HEK293 (cell line): ENCODE data around the gene FXYD2.

Source experiments
- PRDM10 ChIP-seq: fragments of 450-650 bp; formaldehyde crosslinking; IDR thresholded peaks from 2 replicates; pipeline ENCODE4 v1.5.1; 2016; ENCODE audit warnings: missing biosample characterization, missing genetic modification characterization
- TCF7L2 ChIP-seq: IDR thresholded peaks from 2 replicates; pipeline ENCODE4 v1.6.1; 2011; ENCODE audit warnings: low read depth, mild to moderate bottlenecking, inconsistent platforms, low read length, moderate library complexity, borderline replicate concordance
- ZNF112 ChIP-seq: fragments of 450-650 bp; formaldehyde crosslinking; IDR thresholded peaks from 2 replicates; pipeline ENCODE4 v1.5.0; 2017; ENCODE audit warnings: missing biosample characterization, missing genetic modification characterization
- ZNF121 ChIP-seq: fragments of 450-650 bp; formaldehyde crosslinking; IDR thresholded peaks from 2 replicates; pipeline ENCODE4 v1.5.1; 2016; ENCODE audit warnings: missing biosample characterization, missing genetic modification characterization
- ZNF16 ChIP-seq: fragments of 450-650 bp; formaldehyde crosslinking; IDR thresholded peaks from 2 replicates; pipeline ENCODE4 v1.5.1; 2016; ENCODE audit warnings: low read depth, missing biosample characterization, missing genetic modification characterization
- ZNF175 ChIP-seq: fragments of 450-650 bp; formaldehyde crosslinking; IDR thresholded peaks from 2 replicates; pipeline ENCODE4 v1.5.1; 2016; ENCODE audit warnings: missing biosample characterization, missing genetic modification characterization
- ZNF311 ChIP-seq: fragments of 450-650 bp; formaldehyde crosslinking; IDR thresholded peaks from 2 replicates; pipeline ENCODE4 v1.5.1; 2017; ENCODE audit warnings: missing biosample characterization, missing genetic modification characterization, borderline replicate concordance
- ZNF404 ChIP-seq: fragments of 450-650 bp; formaldehyde crosslinking; IDR thresholded peaks from 2 replicates; pipeline ENCODE4 v1.5.1; 2017; ENCODE audit warnings: missing biosample characterization, missing genetic modification characterization
- ZNF621 ChIP-seq: fragments of 450-650 bp; formaldehyde crosslinking; IDR thresholded peaks from 2 replicates; pipeline ENCODE4 v1.5.1; 2017; ENCODE audit warnings: missing biosample characterization, missing genetic modification characterization
- ZNF624 ChIP-seq: fragments of 450-650 bp; formaldehyde crosslinking; IDR thresholded peaks from 2 replicates; pipeline ENCODE4 v1.5.1; 2017; ENCODE audit warnings: missing biosample characterization, missing genetic modification characterization
- ZNF670 ChIP-seq: fragments of 450-650 bp; formaldehyde crosslinking; IDR thresholded peaks from 2 replicates; pipeline ENCODE4 v1.5.1; 2016; ENCODE audit warnings: missing biosample characterization, missing genetic modification characterization, low read depth
- TF ChIP-seq, protein P1 (sequence below): fragments of 450-650 bp; formaldehyde crosslinking; IDR thresholded peaks from 2 replicates; pipeline ENCODE4 v1.5.1; 2016; ENCODE audit warnings: missing biosample characterization, missing genetic modification characterization
- TF ChIP-seq, protein P2 (sequence below): fragments of 450-650 bp; formaldehyde crosslinking; IDR thresholded peaks from 2 replicates; pipeline ENCODE4 v1.5.1; 2017; ENCODE audit warnings: missing biosample characterization, missing genetic modification characterization
- TF ChIP-seq, protein P3 (sequence below): fragments of 450-650 bp; formaldehyde crosslinking; IDR thresholded peaks from 2 replicates; pipeline ENCODE4 v1.5.1; 2016; ENCODE audit warnings: missing biosample characterization, missing genetic modification characterization, borderline replicate concordance

DNA sequence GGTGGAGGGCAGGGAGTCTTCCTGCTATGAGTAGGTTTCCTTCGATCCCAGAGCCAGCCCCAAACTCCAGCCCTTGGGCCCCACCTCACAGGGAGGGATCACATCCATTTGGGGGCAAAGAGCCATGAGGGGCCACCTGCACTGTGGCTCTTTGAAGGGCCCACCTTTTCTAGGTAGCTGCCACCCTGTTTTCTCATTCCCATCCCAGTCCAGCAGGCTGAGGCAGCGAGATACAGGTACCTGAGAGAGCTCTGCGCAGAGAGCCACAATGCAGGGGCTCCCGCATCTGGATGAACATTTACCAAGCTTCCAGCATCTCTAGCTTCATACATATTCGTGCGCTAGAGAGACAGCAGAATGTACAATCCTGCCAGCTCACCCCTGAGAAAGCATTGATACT is 35.6 kb upstream of the FXYD2 start:
- TF ChIP-seq, protein P1, sequence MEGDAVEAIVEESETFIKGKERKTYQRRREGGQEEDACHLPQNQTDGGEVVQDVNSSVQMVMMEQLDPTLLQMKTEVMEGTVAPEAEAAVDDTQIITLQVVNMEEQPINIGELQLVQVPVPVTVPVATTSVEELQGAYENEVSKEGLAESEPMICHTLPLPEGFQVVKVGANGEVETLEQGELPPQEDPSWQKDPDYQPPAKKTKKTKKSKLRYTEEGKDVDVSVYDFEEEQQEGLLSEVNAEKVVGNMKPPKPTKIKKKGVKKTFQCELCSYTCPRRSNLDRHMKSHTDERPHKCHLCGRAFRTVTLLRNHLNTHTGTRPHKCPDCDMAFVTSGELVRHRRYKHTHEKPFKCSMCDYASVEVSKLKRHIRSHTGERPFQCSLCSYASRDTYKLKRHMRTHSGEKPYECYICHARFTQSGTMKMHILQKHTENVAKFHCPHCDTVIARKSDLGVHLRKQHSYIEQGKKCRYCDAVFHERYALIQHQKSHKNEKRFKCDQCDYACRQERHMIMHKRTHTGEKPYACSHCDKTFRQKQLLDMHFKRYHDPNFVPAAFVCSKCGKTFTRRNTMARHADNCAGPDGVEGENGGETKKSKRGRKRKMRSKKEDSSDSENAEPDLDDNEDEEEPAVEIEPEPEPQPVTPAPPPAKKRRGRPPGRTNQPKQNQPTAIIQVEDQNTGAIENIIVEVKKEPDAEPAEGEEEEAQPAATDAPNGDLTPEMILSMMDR = no peak
- no peak for TF ChIP-seq ZNF621 (tag by site-specific recombination)
- no peak for TF ChIP-seq ZNF311 (tag by site-specific recombination)
- TF ChIP-seq, protein P2, sequence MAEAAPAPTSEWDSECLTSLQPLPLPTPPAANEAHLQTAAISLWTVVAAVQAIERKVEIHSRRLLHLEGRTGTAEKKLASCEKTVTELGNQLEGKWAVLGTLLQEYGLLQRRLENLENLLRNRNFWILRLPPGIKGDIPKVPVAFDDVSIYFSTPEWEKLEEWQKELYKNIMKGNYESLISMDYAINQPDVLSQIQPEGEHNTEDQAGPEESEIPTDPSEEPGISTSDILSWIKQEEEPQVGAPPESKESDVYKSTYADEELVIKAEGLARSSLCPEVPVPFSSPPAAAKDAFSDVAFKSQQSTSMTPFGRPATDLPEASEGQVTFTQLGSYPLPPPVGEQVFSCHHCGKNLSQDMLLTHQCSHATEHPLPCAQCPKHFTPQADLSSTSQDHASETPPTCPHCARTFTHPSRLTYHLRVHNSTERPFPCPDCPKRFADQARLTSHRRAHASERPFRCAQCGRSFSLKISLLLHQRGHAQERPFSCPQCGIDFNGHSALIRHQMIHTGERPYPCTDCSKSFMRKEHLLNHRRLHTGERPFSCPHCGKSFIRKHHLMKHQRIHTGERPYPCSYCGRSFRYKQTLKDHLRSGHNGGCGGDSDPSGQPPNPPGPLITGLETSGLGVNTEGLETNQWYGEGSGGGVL = no peak
- TF ChIP-seq, protein P3, sequence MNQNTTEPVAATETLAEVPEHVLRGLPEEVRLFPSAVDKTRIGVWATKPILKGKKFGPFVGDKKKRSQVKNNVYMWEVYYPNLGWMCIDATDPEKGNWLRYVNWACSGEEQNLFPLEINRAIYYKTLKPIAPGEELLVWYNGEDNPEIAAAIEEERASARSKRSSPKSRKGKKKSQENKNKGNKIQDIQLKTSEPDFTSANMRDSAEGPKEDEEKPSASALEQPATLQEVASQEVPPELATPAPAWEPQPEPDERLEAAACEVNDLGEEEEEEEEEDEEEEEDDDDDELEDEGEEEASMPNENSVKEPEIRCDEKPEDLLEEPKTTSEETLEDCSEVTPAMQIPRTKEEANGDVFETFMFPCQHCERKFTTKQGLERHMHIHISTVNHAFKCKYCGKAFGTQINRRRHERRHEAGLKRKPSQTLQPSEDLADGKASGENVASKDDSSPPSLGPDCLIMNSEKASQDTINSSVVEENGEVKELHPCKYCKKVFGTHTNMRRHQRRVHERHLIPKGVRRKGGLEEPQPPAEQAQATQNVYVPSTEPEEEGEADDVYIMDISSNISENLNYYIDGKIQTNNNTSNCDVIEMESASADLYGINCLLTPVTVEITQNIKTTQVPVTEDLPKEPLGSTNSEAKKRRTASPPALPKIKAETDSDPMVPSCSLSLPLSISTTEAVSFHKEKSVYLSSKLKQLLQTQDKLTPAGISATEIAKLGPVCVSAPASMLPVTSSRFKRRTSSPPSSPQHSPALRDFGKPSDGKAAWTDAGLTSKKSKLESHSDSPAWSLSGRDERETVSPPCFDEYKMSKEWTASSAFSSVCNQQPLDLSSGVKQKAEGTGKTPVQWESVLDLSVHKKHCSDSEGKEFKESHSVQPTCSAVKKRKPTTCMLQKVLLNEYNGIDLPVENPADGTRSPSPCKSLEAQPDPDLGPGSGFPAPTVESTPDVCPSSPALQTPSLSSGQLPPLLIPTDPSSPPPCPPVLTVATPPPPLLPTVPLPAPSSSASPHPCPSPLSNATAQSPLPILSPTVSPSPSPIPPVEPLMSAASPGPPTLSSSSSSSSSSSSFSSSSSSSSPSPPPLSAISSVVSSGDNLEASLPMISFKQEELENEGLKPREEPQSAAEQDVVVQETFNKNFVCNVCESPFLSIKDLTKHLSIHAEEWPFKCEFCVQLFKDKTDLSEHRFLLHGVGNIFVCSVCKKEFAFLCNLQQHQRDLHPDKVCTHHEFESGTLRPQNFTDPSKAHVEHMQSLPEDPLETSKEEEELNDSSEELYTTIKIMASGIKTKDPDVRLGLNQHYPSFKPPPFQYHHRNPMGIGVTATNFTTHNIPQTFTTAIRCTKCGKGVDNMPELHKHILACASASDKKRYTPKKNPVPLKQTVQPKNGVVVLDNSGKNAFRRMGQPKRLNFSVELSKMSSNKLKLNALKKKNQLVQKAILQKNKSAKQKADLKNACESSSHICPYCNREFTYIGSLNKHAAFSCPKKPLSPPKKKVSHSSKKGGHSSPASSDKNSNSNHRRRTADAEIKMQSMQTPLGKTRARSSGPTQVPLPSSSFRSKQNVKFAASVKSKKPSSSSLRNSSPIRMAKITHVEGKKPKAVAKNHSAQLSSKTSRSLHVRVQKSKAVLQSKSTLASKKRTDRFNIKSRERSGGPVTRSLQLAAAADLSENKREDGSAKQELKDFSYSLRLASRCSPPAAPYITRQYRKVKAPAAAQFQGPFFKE (tag by site-specific recombination) = no peak
- no peak for TF ChIP-seq ZNF16
- TF ChIP-seq PRDM10 (tag by site-specific recombination) = no peak
- no peak for TF ChIP-seq ZNF404 (tag by site-specific recombination)
- TF ChIP-seq ZNF121 (tag by site-specific recombination) = no peak
- no peak for TF ChIP-seq ZNF175 (tag by site-specific recombination)
- TF ChIP-seq ZNF670 (tag by site-specific recombination) = no peak
- TF ChIP-seq TCF7L2 = no peak
- no peak for TF ChIP-seq ZNF624
- no peak for TF ChIP-seq ZNF112
